ENCODE results near the gene FAM110D.

FAM110D gene

GRCh38 chr1:26112407-26112775 lies 46.5 kb upstream of the FAM110D start:
- TF ChIP-seq, protein P1, sequence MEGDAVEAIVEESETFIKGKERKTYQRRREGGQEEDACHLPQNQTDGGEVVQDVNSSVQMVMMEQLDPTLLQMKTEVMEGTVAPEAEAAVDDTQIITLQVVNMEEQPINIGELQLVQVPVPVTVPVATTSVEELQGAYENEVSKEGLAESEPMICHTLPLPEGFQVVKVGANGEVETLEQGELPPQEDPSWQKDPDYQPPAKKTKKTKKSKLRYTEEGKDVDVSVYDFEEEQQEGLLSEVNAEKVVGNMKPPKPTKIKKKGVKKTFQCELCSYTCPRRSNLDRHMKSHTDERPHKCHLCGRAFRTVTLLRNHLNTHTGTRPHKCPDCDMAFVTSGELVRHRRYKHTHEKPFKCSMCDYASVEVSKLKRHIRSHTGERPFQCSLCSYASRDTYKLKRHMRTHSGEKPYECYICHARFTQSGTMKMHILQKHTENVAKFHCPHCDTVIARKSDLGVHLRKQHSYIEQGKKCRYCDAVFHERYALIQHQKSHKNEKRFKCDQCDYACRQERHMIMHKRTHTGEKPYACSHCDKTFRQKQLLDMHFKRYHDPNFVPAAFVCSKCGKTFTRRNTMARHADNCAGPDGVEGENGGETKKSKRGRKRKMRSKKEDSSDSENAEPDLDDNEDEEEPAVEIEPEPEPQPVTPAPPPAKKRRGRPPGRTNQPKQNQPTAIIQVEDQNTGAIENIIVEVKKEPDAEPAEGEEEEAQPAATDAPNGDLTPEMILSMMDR (IDR thresholded peaks at IDR 0.05; ENCODE audit: insufficient read depth, low read length, missing control alignments): no peak

DNA sequence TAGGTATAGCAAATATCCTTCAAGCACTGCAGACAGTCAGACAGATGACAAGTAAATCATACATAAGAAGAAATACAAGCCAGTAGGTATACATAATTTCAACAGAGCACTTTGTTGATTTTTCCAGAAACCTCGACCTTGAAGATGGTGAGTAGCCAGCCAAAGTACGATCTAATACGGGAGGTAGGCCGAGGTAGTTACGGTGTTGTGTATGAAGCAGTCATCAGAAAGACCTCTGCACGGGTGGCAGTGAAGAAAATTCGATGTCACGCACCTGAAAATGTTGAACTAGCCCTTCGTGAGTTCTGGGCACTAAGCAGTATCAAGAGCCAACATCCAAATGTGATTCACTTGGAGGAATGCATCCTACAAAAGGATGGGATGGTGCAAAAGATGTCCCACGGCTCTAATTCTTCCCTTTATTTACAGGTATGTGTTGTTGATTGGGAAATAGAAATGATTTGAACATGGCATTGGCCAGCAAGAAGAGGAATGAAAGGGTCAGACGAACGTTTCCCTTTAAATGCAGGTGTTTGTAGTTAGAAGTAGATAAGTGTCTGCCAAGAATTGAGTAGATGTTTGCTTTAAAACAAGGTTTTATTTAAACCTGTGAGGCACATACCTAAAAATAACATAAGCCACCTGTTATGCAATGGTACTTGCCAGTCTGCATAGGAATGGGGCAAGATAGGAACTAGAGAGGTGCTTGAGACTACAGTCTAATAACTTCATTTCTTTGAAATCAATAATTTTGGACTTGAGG lies 44.5 kb upstream of the FAM110D start:
- POLR2A ChIA-PET: no interaction called here
- CTCF ChIA-PET: interaction anchor here (0.8 to 3.4 kb wide), 9 partner anchors 8 to 120 kb away, joined by 3 to 28 read pairs (median 6); partner anchors contain the start of genes CEP85 and ZNF593
- TF ChIP-seq, protein P1 (IDR thresholded peaks at IDR 0.05; ENCODE audit: insufficient read depth, low read length, missing control alignments): no peak
- DNase-seq (ENCODE audit: low read depth, low spot score): no peak
- H3K4me3 ChIP-seq (ENCODE audit: low read depth, low read length): no peak overlapping the region

More at GRCh38 chr1:26112407-26112775, 46.5 kb upstream of the FAM110D start:
- peak overlapping the region; percentile 97 for H3K4me3 ChIP-seq (ENCODE audit: low read depth, low read length)
- POLR2A ChIA-PET: no interaction called here
- DNase-seq (ENCODE audit: low read depth, low spot score): no peak
- CTCF ChIA-PET: interaction anchor here (0.6 to 3.4 kb wide), 7 partner anchors 10 to 122 kb away, joined by 3 to 28 read pairs (median 4); partner anchors contain the start of genes CEP85 and ZNF593

- ChIA-PET POLR2A (no interaction called here), CTCF (interaction anchor here (0.9 to 11.5 kb wide), 4 partner anchors 10 to 25 kb away, joined by 3 to 150 read pairs (median 4); no protein-coding TSS in a partner anchor)
Measured at GRCh38 chr1:26119892-26120608, 38.8 kb upstream of the FAM110D start.

GRCh38 chr1:26121854-26122773 lies 36.8 kb upstream of the FAM110D start:
- ChIA-PET CTCF (interaction anchor here (0.6 to 11.5 kb wide), 13 partner anchors 9 to 1487 kb away, joined by 3 to 150 read pairs (median 5); partner anchors contain the start of genes C1orf232, PDIK1L and ZNF593), POLR2A (interaction anchor here (0.6 kb wide), 1 partner anchor 10 kb away, joined by 3 read pairs; the partner anchor contains the start of gene PDIK1L)
- no peak for DNase-seq (ENCODE audit: low read depth, low spot score)
- TF ChIP-seq, protein P1 (IDR thresholded peaks at IDR 0.05; ENCODE audit: insufficient read depth, low read length, missing control alignments): no peak
- no peak overlapping the region for H3K4me3 ChIP-seq (ENCODE audit: low read depth, low read length)

More at GRCh38 chr1:26119892-26120608, 38.8 kb upstream of the FAM110D start:
- no peak overlapping the region for H3K4me3 ChIP-seq (ENCODE audit: low read depth, low read length)
- TF ChIP-seq, protein P1 (IDR thresholded peaks at IDR 0.05; ENCODE audit: insufficient read depth, low read length, missing control alignments): no peak
- no peak for DNase-seq (ENCODE audit: low read depth, low spot score)

DNA sequence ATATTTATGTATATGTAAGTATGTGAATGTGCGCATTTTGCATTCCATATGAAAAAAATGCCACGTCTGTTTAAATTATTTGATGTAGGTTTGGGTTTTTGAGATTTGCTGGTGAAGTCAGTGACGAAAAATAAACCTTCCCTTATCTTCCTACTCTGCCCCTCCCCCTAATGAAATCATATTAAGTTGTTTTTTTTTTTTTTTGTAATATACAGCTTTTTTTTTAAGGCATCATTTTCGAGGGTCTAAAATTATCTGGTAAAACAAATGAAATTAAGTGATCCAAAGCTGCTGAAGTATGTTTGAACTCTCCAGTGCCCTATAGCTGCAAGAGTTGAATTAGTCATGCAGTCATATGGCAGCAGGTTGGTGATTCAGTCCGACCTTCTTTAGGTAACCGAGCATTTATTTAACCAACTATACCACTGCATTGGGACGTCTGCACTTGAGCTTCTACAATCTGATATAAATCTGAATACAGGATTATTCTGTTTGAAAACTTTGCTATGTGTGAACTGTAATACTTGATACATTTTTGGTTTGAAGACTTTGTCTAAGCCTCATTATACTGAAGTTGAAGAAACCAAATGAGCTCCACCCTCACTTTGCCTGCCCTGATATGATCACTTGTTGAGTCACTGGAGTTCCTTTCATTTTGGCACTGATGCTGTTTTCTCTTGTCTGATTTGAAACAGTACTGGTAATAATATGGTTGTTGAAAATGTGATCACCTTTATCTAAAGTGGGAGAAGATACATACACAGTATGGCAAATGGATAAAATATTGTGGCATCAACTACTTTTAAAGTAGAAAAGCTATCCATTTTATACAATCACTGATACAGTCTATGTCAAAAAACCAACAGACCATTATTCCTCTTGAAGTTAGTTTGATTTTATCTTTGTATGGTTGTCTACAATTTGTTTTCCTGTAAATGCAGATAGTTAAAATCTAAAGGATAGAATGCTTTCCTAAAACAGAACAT lies 35.6 kb upstream of the FAM110D start:
- DNase-seq (ENCODE audit: low read depth, low spot score): no peak
- ChIA-PET CTCF (interaction anchor here (1.2 to 11.5 kb wide), 11 partner anchors 11 to 267 kb away, joined by 4 to 150 read pairs (median 5); partner anchors contain the start of genes PDIK1L and ZNF593), POLR2A (interaction anchor here (1.1 kb wide), 1 partner anchor 12 kb away, joined by 4 read pairs; the partner anchor contains the start of gene PDIK1L)
- TF ChIP-seq, protein P1 (IDR thresholded peaks at IDR 0.05; ENCODE audit: insufficient read depth, low read length, missing control alignments): no peak
- H3K4me3 ChIP-seq (ENCODE audit: low read depth, low read length): no peak overlapping the region
